HG02870 (cell line): ENCODE data around the gene MBD1.
"Not testable (repeated sequence)": the region's sequence is repeated elsewhere in the genome, so short reads cannot be mapped to it uniquely, and the experiment has no call there.

Experiments
- ATAC-seq: cut with Tn5 transposase; IDR thresholded peaks from one replicate; pipeline ENCODE4 v1.9.1; 2021; ENCODE audit warnings: mild to moderate bottlenecking, moderate library complexity; ENCODE audit not compliant: unreplicated experiment

The MBD1 gene

GRCh38 chr18:50274044-50274442 lies 7.3 kb downstream of the MBD1 start:
- ATAC-seq, result no peak

GRCh38 chr18:50273203-50274043 lies 7.9 kb downstream of the MBD1 start:
- no peak for ATAC-seq

- no peak for ATAC-seq
These were observed 8.8 kb downstream of the MBD1 start for GRCh38 chr18:50272568-50272967.

GRCh38 chr18:50268022-50268747 lies 13.1 kb downstream of the MBD1 start:
- peak; percentile 62 for ATAC-seq

- ATAC-seq, result peak; percentile 88
These were observed 15.0 kb downstream of the MBD1 start, which contains the start of gene CFAP53 for GRCh38 chr18:50266248-50266704. Gene CFAP53 (minus strand): TSS chr18:50266495. CDS start chr18:50266404, 91 bp downstream.

- no peak for ATAC-seq
These were observed 18.3 kb downstream of the MBD1 start for GRCh38 chr18:50262977-50263376.

GRCh38 chr18:50250935-50251334 lies 30.4 kb downstream of the MBD1 start:
- ATAC-seq, result no peak

- no peak for ATAC-seq
These were observed 31.7 kb downstream of the MBD1 start for GRCh38 chr18:50249576-50249975.

- ATAC-seq, result no peak
These were observed 33.8 kb downstream of the MBD1 start for GRCh38 chr18:50247561-50247960.

GRCh38 chr18:50241768-50242167 lies 39.6 kb downstream of the MBD1 start:
- ATAC-seq, result not testable (repeated sequence)

GRCh38 chr18:50240080-50240563 lies 41.2 kb downstream of the MBD1 start:
- no peak for ATAC-seq

- ATAC-seq, result no peak
These were observed 48.9 kb downstream of the MBD1 start for GRCh38 chr18:50232419-50232818.

GRCh38 chr18:50231621-50232020 lies 49.7 kb downstream of the MBD1 start:
- ATAC-seq, result no peak

- ATAC-seq, result not testable (repeated sequence)
These were observed 61.1 kb downstream of the MBD1 start for GRCh38 chr18:50220249-50220648.
